ENCODE results near the gene ZFAND6.

GRCh38 chr15:80159811-80160569 lies 100.5 kb downstream of the ZFAND6 start:
- TF ChIP-seq CTCF (conservative IDR thresholded peaks at IDR 0.05; ENCODE audit: low read length) (no peak), EZH2phosphoT487 (IDR thresholded peaks at IDR 0.05; ENCODE audit: borderline replicate concordance, low read depth, low read length) (no peak)

All from OCI-LY7 (cell line).